CD14-positive monocyte (primary cell): ENCODE data around the gene ADCY2. TPM values are rescaled to one million over a fixed set of nuclear protein-coding genes. Genes with fewer than 3 reads are reported as not detected.

Experiments used
- DNase-seq, 3 donors: peaks; one replicate each; pipeline ENCODE4 v3.0.0-alpha.2; 2011 to 2022
- H2AFZ ChIP-seq: 2 replicates; pipeline ENCODE4 v1.6.0; 2012; ENCODE audit warnings: mild to moderate bottlenecking, low read depth, low read length, inconsistent platforms; ENCODE audit not compliant: insufficient read depth, poor library complexity, severe bottlenecking
- H3K27ac ChIP-seq, 2 donors: 1 replicate in 1 of 2; 2 replicates in 1 of 2; pipeline ENCODE4 v1.5.1; 2012 to 2013; ENCODE audit warnings: low read length in 2 of 2, control low read depth in 1 of 2, inconsistent platforms in 1 of 2, low read depth in 1 of 2, mild to moderate bottlenecking in 1 of 2
- H3K27me3 ChIP-seq, 2 donors: one replicate each; pipeline versions ENCODE4 v1.6.0 to v1.6.1; 2011 to 2013; ENCODE audit warnings: low read length in 2 of 2; ENCODE audit not compliant: control insufficient read depth in 2 of 2, insufficient read depth in 2 of 2
- H3K36me3 ChIP-seq, 2 donors: replicated peaks in 1 of 2; 1 replicate in 1 of 2; 2 replicates in 1 of 2; pipeline versions ENCODE4 v1.5.1 to v1.6.1; 2012 to 2013; ENCODE audit warnings: low read length in 2 of 2, control low read depth in 1 of 2, inconsistent platforms in 1 of 2, mild to moderate bottlenecking in 1 of 2; ENCODE audit not compliant: insufficient read depth in 2 of 2, control insufficient read depth in 1 of 2
- H3K4me1 ChIP-seq, 2 donors: 1 replicate in 1 of 2; 2 replicates in 1 of 2; pipeline versions ENCODE4 v1.5.1 to v1.6.1; 2012 to 2013; ENCODE audit warnings: low read length in 2 of 2, control low read depth in 1 of 2, inconsistent platforms in 1 of 2, mild to moderate bottlenecking in 1 of 2, moderate library complexity in 1 of 2; ENCODE audit not compliant: insufficient read depth in 2 of 2, control insufficient read depth in 1 of 2
- H3K4me2 ChIP-seq: replicated peaks from 2 replicates; pipeline ENCODE3; 2012; ENCODE audit warnings: low read length, moderate library complexity, mild to moderate bottlenecking; ENCODE audit not compliant: poor library complexity, severe bottlenecking; ENCODE audit errors: extremely low read depth
- H3K4me3 ChIP-seq, 3 experiments: fragments of 200-600 bp in 1 of 3; sonication (generic) in 1 of 3; replicated peaks in 1 of 3; 1 replicate in 2 of 3; 2 replicates in 1 of 3; pipeline ENCODE4 v1.5.1; 2011 to 2013; ENCODE audit warnings: low read length in 3 of 3, mild to moderate bottlenecking in 3 of 3, control low read depth in 2 of 3, low read depth in 2 of 3, inconsistent platforms in 1 of 3, moderate library complexity in 1 of 3
- H3K79me2 ChIP-seq: 2 replicates; pipeline ENCODE4 v1.6.0; 2012; ENCODE audit warnings: mild to moderate bottlenecking, control low read depth, inconsistent platforms, low read length, moderate library complexity; ENCODE audit not compliant: insufficient read depth
- H3K9ac ChIP-seq: 2 replicates; pipeline ENCODE4 v1.6.0; 2017; ENCODE audit warnings: low read length, mild to moderate bottlenecking; ENCODE audit not compliant: insufficient read depth, poor library complexity, severe bottlenecking
- H3K9me3 ChIP-seq, 2 donors: replicated peaks in 1 of 2; 1 replicate in 1 of 2; 2 replicates in 1 of 2; pipeline versions ENCODE4 v1.5.1 to v1.6.1; 2012 to 2013; ENCODE audit warnings: low read length in 2 of 2, control low read depth in 1 of 2; ENCODE audit not compliant: control insufficient read depth in 1 of 2, insufficient read depth in 1 of 2
- H4K20me1 ChIP-seq: 2 replicates; pipeline ENCODE4 v1.6.0; 2012; ENCODE audit warnings: mild to moderate bottlenecking, low read length, control low read depth, moderate library complexity; ENCODE audit not compliant: insufficient read depth
- H3K27ac Mint-ChIP-seq, 7 donors: one replicate each; pipeline ENCODE4 v1.8.0; 2020; ENCODE audit warnings: mild to moderate bottlenecking in 7 of 7, mixed read lengths in 7 of 7, moderate library complexity in 6 of 7, inconsistent platforms in 2 of 7
- H3K27me3 Mint-ChIP-seq, 3 donors: one replicate each; pipeline ENCODE4 v1.8.0; 2021 to 2022; ENCODE audit warnings: low read depth in 3 of 3, mild to moderate bottlenecking in 3 of 3, mixed read lengths in 3 of 3, moderate library complexity in 3 of 3, inconsistent platforms in 1 of 3
- H3K36me3 Mint-ChIP-seq, 2 donors: one replicate each; pipeline ENCODE4 v1.8.0; 2020; ENCODE audit warnings: mixed read lengths in 2 of 2, inconsistent platforms in 1 of 2, mild to moderate bottlenecking in 1 of 2
- H3K4me1 Mint-ChIP-seq: one replicate; pipeline ENCODE4 v1.8.0; 2020; ENCODE audit warnings: mild to moderate bottlenecking, mixed read lengths
- H3K4me3 Mint-ChIP-seq, 2 donors: one replicate each; pipeline ENCODE4 v1.8.0; 2020; ENCODE audit warnings: mild to moderate bottlenecking in 2 of 2, mixed read lengths in 2 of 2, moderate library complexity in 1 of 2
- H3K9me3 Mint-ChIP-seq, 7 donors: one replicate each; pipeline ENCODE4 v1.8.0; 2020 to 2022; ENCODE audit warnings: mixed read lengths in 7 of 7, mild to moderate bottlenecking in 6 of 7, moderate library complexity in 6 of 7, inconsistent platforms in 2 of 7
- WGBS: methylation state at CpG from one replicate; pipeline ENCODE4 v1.1.5; 2013; ENCODE audit warnings: missing lambda C conversion rate; ENCODE audit not compliant: insufficient coverage; 5-methylcytosine and 5-hydroxymethylcytosine counted together
- intact Hi-C, 2 donors: fragments of 100-400 bp; cut with micrococcal nuclease; formaldehyde crosslinking; loops; one replicate each; pipeline versions ENCODE4 v1.15.0 to v1.15.1; 2023
- polyA plus RNA-seq, 3 donors: library from polyadenylated mRNA; depleted of rRNA in 1 of 3; unstranded in 2 of 3; stranded (reverse) in 1 of 3; fragments of 300-500 nt in 2 of 3; fragments of >200 nt in 1 of 3; fragmentation: Illumina TruSeq in 2 of 3; gene quantifications; 1 replicate in 2 of 3; 2 replicates in 1 of 3; pipeline ENCODE4 v1.2.3, GENCODE V29; 2012 to 2021
- TF ChIP-seq, protein P1 (sequence below): fragments of 200-600 bp; IDR thresholded peaks from one replicate; pipeline ENCODE4 v1.8.0; 2022; ENCODE audit warnings: antibody characterized with exemption, mild to moderate bottlenecking

The ADCY2 gene
- polyA plus RNA-seq, 3 donors = not detected

DNA sequence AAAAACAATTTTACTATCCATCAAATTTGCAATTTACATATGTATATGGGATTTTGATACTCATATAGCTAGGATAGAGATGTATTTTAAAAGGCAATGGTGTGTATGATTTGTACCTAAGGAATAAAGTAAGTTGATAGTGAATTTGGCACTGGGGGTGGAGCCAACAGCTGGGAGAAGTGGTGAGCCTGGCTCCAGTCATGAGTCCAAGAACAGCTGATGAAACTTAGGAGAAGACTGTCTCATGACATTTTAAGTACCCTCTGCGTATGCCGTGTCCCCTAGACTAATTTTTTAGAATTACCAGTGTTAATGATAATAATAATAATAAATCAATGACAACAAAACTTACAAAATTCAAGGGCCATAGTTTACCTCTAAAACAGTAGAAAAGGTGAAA lies 181.4 kb downstream of the ADCY2 start:
- Histone ChIP-seq H3K4me1 (no peaks in the 10 kb centered on the region), H4K20me1 (no peaks in the 10 kb centered on the region), H3K4me2 (no peak overlapping the region), H3K4me3 (no peak overlapping the region), H2AFZ (no peak overlapping the region), H3K27me3 (no peaks in the 10 kb centered on the region), H3K36me3 (no peaks in the 10 kb centered on the region), H3K9me3 (no peaks in the 10 kb centered on the region), H3K79me2 (no peaks in the 10 kb centered on the region), H3K27ac (no peak overlapping the region), H3K9ac (no peak overlapping the region)
- no peak for DNase-seq
- TF ChIP-seq, protein P1, sequence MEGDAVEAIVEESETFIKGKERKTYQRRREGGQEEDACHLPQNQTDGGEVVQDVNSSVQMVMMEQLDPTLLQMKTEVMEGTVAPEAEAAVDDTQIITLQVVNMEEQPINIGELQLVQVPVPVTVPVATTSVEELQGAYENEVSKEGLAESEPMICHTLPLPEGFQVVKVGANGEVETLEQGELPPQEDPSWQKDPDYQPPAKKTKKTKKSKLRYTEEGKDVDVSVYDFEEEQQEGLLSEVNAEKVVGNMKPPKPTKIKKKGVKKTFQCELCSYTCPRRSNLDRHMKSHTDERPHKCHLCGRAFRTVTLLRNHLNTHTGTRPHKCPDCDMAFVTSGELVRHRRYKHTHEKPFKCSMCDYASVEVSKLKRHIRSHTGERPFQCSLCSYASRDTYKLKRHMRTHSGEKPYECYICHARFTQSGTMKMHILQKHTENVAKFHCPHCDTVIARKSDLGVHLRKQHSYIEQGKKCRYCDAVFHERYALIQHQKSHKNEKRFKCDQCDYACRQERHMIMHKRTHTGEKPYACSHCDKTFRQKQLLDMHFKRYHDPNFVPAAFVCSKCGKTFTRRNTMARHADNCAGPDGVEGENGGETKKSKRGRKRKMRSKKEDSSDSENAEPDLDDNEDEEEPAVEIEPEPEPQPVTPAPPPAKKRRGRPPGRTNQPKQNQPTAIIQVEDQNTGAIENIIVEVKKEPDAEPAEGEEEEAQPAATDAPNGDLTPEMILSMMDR = no peak
- Mint-ChIP-seq H3K4me3 (no peak overlapping the region), H3K27ac (no peak overlapping the region), H3K27me3 (peaks cover 0 to 2% (median 0%) of the 10 kb centered on the region in 3 donors), H3K9me3 (peaks cover 0 to 4% (median 0%) of the 10 kb centered on the region in 7 donors), H3K4me1 (no peaks in the 10 kb centered on the region), H3K36me3 (no peaks in the 10 kb centered on the region)
- WGBS = no CpG with 5 or more reads among the region's 2 CpGs
- intact Hi-C loops = no loop called here

DNA sequence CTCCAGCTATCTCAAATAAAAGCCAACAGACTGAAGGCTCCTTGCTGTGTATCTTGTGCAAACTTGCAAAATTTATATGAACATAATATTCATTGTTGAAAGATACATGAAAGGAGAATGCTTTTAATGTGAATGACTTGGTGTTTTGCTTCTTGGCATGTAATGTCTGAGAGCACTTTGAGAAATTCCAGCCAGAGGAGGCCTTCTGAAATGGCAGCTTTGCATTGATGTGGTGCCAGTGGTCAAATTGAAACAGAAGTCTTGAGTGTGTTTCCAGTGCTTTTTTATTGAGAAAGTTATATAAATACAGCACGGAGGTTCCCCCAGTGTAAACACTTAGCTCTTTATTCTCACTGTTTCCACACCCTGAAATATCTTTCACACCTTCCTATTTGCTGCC lies 182.1 kb downstream of the ADCY2 start:
- Histone ChIP-seq H3K4me3 (no peak overlapping the region), H2AFZ (no peak overlapping the region), H3K9me3 (no peaks in the 10 kb centered on the region), H3K36me3 (no peaks in the 10 kb centered on the region), H3K9ac (no peak overlapping the region), H3K4me2 (no peak overlapping the region), H4K20me1 (no peaks in the 10 kb centered on the region), H3K79me2 (no peaks in the 10 kb centered on the region), H3K27me3 (no peaks in the 10 kb centered on the region), H3K4me1 (no peaks in the 10 kb centered on the region), H3K27ac (no peak overlapping the region)
- TF ChIP-seq, protein P1 = no peak
- H3K36me3 Mint-ChIP-seq = no peaks in the 10 kb centered on the region
- DNase-seq = no peak
- intact Hi-C loops = no loop called here
- peaks cover 0 to 2% (median 0%) of the 10 kb centered on the region in 3 donors for H3K27me3 Mint-ChIP-seq
- peaks cover 0 to 4% (median 0%) of the 10 kb centered on the region in 7 donors for H3K9me3 Mint-ChIP-seq
- H3K4me3 Mint-ChIP-seq = no peak overlapping the region
- WGBS = no CpG with 5 or more reads among the region's 1 CpG
- H3K4me1 Mint-ChIP-seq = no peaks in the 10 kb centered on the region
- no peak overlapping the region for H3K27ac Mint-ChIP-seq
